ENCODE results near the gene DDRGK1.

DNA sequence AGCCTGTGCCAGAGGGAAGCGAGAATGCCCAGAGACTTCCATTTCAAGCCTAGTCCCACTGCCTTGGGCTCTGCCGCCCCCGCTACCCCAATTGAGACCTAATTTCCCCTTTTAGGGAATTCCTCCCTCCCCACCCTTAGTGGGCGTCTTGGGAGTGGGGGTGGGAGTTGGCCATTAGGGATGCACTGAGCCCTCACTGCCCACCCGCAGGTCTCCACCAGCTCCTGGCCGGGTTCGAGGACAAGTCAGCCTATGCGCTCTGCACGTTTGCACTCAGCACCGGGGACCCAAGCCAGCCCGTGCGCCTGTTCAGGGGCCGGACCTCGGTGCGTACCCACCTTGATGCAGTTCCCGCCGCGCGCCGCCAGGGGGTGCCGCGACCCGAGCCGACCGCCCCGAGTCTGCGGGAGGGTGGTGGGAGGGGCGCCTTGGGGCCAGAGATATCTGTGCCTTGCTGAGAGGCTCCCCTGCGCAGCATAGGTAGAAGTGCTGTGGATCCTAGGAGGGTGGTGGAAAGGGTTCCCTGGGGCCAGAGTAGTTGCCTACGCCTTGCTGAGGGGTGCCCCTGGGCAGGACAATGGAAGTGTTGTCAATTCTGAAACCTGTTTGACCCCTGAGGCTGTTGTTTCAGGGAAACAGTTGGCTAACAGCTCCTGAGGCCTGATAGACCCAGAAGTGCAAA, 14.0 kb upstream of the DDRGK1 start:
- TF ChIP-seq, protein P1, sequence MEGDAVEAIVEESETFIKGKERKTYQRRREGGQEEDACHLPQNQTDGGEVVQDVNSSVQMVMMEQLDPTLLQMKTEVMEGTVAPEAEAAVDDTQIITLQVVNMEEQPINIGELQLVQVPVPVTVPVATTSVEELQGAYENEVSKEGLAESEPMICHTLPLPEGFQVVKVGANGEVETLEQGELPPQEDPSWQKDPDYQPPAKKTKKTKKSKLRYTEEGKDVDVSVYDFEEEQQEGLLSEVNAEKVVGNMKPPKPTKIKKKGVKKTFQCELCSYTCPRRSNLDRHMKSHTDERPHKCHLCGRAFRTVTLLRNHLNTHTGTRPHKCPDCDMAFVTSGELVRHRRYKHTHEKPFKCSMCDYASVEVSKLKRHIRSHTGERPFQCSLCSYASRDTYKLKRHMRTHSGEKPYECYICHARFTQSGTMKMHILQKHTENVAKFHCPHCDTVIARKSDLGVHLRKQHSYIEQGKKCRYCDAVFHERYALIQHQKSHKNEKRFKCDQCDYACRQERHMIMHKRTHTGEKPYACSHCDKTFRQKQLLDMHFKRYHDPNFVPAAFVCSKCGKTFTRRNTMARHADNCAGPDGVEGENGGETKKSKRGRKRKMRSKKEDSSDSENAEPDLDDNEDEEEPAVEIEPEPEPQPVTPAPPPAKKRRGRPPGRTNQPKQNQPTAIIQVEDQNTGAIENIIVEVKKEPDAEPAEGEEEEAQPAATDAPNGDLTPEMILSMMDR (conservative IDR thresholded peaks at IDR 0.05; ENCODE audit: low read depth, low read length), result peak; percentile 68
- no peak for TF ChIP-seq POLR2A (IDR thresholded peaks at IDR 0.05; ENCODE audit: low read depth, low read length)
- TF ChIP-seq, protein P2, sequence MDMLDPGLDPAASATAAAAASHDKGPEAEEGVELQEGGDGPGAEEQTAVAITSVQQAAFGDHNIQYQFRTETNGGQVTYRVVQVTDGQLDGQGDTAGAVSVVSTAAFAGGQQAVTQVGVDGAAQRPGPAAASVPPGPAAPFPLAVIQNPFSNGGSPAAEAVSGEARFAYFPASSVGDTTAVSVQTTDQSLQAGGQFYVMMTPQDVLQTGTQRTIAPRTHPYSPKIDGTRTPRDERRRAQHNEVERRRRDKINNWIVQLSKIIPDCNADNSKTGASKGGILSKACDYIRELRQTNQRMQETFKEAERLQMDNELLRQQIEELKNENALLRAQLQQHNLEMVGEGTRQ (IDR thresholded peaks at IDR 0.05; ENCODE audit: low read depth, low read length), result no peak
- no peak for TF ChIP-seq CEBPB (IDR thresholded peaks at IDR 0.05; ENCODE audit: low read depth, low read length)
- TF ChIP-seq RCOR1 (IDR thresholded peaks at IDR 0.05; ENCODE audit: insufficient replicate concordance, low read length), result no peak
- peak; percentile 59 for TF ChIP-seq RAD21 (IDR thresholded peaks at IDR 0.05; ENCODE audit: low read length)
- no peak for TF ChIP-seq BHLHE40 (IDR thresholded peaks at IDR 0.05; ENCODE audit: low read depth, low read length)
- no peak for TF ChIP-seq NFE2L2 (IDR thresholded peaks at IDR 0.05; ENCODE audit: low read depth, low read length)

All from IMR-90 (cell line).